ENCODE results near the gene NBPF9. TPM values are rescaled to one million over a fixed set of nuclear protein-coding genes. Genes with fewer than 3 reads are reported as not detected.
"Not testable (repeated sequence)": the region's sequence is repeated elsewhere in the genome, so short reads cannot be mapped to it uniquely, and the experiment has no call there.

The NBPF9 gene
- total and polyA plus RNA-seq, 2 of the 4 experiments (the other 2 are of a cell fraction) = 15.2 to 17.3 TPM

GRCh38 chr1:149008326-149008725, 95.0 kb downstream of the NBPF9 start:
- H2BK20ac ChIP-seq (ENCODE audit: low read depth, low read length); H3K18ac ChIP-seq (ENCODE audit: low read depth, low read length); H3K9ac ChIP-seq (ENCODE audit: low read depth, low read length); CTCF ChIA-PET; H3K4me3 ChIP-seq (ENCODE audit: insufficient read depth, low read depth, low read length); H4K8ac ChIP-seq (ENCODE audit: low read depth in 2 of 2, low read length in 2 of 2); H2AK9ac ChIP-seq (replicated peaks; ENCODE audit: low read depth, low read length, poor library complexity); H2BK15ac ChIP-seq (ENCODE audit: low read depth, low read length); dilution Hi-C loops (cut with HindIII; ENCODE audit: low sequenced_read_pairs, unreplicated experiment); in situ Hi-C loops (cut with MboI; ENCODE audit: low sequenced_read_pairs); H3K23ac ChIP-seq (ENCODE audit: low read depth, low read length); H2AK5ac ChIP-seq (ENCODE audit: low read depth, low read length); H3K9me1 ChIP-seq (ENCODE audit: insufficient read depth, low read length); H2BK5ac ChIP-seq (ENCODE audit: low read depth, low read length, poor library complexity, severe bottlenecking); H2BK120ac ChIP-seq (ENCODE audit: low read depth, low read length); H2AFZ ChIP-seq (replicated peaks; ENCODE audit: low read length, poor library complexity); H3K4me1 ChIP-seq (ENCODE audit: control insufficient read depth, insufficient read depth, low read length); ATAC-seq (ENCODE audit: low read depth); H4K91ac ChIP-seq (ENCODE audit: insufficient read depth, low read depth, low read length); H3K4me2 ChIP-seq (ENCODE audit: low read depth, low read length); POLR2A ChIA-PET (ENCODE audit: unreplicated experiment); H3K36me3 ChIP-seq (ENCODE audit: control insufficient read depth, insufficient read depth, low read length); H3K56ac ChIP-seq (ENCODE audit: extremely low read depth, insufficient read depth, low read length); intact Hi-C loops (cut with micrococcal nuclease); H3K79me1 ChIP-seq (ENCODE audit: low read depth in 1 of 2, low read length in 2 of 2); H4K20me1 ChIP-seq (ENCODE audit: insufficient read depth, low read length); H3K9me3 ChIP-seq (ENCODE audit: control insufficient read depth, insufficient read depth, low read length); DNase-seq; H3K14ac ChIP-seq (replicated peaks; ENCODE audit: low read depth, low read length); H3K27ac ChIP-seq (ENCODE audit: insufficient read depth, low read length); H3K4ac ChIP-seq (ENCODE audit: low read depth, low read length); BruUV-seq (replicated peaks); H3K27me3 ChIP-seq (ENCODE audit: control insufficient read depth, insufficient read depth, low read length); H4K5ac ChIP-seq (ENCODE audit: low read depth, low read length): not testable (repeated sequence)
- no CpG with 5 or more reads among the region's 4 CpGs for WGBS, 2 experiments (ENCODE audit: extremely low coverage in 2 of 2, insufficient read length in 1 of 2)
